Ectodermal cell (in vitro differentiated cells): ENCODE data around the gene NKX2-2.
"Not testable (repeated sequence)": the region's sequence is repeated elsewhere in the genome, so short reads cannot be mapped to it uniquely, and the experiment has no call there.

Experiments used
- H3K27ac ChIP-seq: 2 replicates; pipeline ENCODE4 v1.7.0; 2013; ENCODE audit warnings: mild to moderate bottlenecking, low read depth, low read length; ENCODE audit not compliant: insufficient read depth, poor library complexity, severe bottlenecking
- H3K27me3 ChIP-seq: 2 replicates; pipeline ENCODE4 v1.7.0; 2013; ENCODE audit warnings: mild to moderate bottlenecking, low read length; ENCODE audit not compliant: insufficient read depth, control insufficient read depth, poor library complexity, severe bottlenecking
- H3K36me3 ChIP-seq: one replicate; pipeline ENCODE4 v1.7.0; 2013; ENCODE audit warnings: low read length; ENCODE audit not compliant: control insufficient read depth, insufficient read depth
- H3K4me1 ChIP-seq: one replicate; pipeline ENCODE4 v1.7.0; 2013; ENCODE audit warnings: low read length; ENCODE audit not compliant: control insufficient read depth, insufficient read depth
- H3K4me3 ChIP-seq: 2 replicates; pipeline ENCODE4 v1.7.0; 2013; ENCODE audit warnings: low read depth, low read length, control low read depth; ENCODE audit not compliant: insufficient read depth
- H3K9me3 ChIP-seq: 2 replicates; pipeline ENCODE4 v1.7.0; 2013; ENCODE audit warnings: mild to moderate bottlenecking, low read length, moderate library complexity; ENCODE audit not compliant: control insufficient read depth
- WGBS, 2 experiments: methylation state at CpG; one replicate each; pipeline ENCODE4 v1.1.7; 2013; ENCODE audit warnings: missing lambda C conversion rate in 2 of 2; 5-methylcytosine and 5-hydroxymethylcytosine counted together

Gene NKX2-2

DNA sequence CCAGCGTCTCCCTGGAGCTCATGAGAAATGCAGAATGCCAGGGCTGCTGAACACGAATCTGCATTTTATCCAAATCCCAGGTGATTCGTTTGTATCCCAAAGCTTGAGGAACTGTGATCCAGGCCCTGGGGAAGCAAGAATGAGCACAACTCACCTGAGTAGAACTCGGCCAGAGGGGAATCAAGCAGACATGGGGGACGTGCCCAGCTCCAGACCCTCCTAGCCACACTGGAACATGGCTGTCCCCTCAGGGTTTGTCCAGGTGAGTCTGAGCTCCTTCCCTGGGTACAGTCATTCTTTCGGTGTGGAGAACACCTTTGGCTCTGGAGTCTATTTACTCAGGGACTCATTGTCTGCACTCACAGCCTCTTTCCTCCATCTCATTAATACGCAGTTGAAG lies 13.3 kb downstream of the NKX2-2 start:
- peaks cover 5% of the 10 kb centered on the region for H3K4me1 ChIP-seq
- H3K36me3 ChIP-seq = no peaks in the 10 kb centered on the region
- H3K9me3 ChIP-seq = no peaks in the 10 kb centered on the region
- no peak overlapping the region for H3K4me3 ChIP-seq
- WGBS, 2 experiments = 87 to 90% methylated on average over 7 of the region's 7 CpGs
- no peak overlapping the region for H3K27ac ChIP-seq
- H3K27me3 ChIP-seq = peaks cover 33% of the 10 kb centered on the region

DNA sequence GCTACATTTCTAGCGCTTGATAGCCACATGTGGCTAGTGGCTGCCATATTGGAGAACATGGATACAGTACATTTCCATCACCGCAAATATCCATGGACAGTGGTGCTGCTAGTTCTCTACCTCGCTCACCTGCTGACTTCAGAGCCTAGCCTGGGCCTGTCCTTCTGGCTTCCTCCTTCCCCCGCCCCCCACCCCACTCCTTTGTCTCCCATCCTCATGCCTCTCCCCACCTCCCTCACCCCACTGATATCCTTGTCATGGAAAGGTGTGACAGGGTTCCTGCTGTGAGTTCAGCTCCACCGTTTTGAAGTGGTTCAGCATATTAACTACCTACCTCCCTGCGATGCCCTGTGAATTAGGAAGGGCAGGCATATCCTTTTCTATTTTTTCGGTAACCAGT lies 14.2 kb downstream of the NKX2-2 start:
- H3K4me1 ChIP-seq = peaks cover 3% of the 10 kb centered on the region
- H3K4me3 ChIP-seq = no peak overlapping the region
- no peak overlapping the region for H3K27ac ChIP-seq
- H3K36me3 ChIP-seq = no peaks in the 10 kb centered on the region
- H3K27me3 ChIP-seq = peaks cover 24% of the 10 kb centered on the region
- no peaks in the 10 kb centered on the region for H3K9me3 ChIP-seq
- 70 to 73% methylated on average over 6 to 7 of the region's 7 CpGs for WGBS, 2 experiments

DNA sequence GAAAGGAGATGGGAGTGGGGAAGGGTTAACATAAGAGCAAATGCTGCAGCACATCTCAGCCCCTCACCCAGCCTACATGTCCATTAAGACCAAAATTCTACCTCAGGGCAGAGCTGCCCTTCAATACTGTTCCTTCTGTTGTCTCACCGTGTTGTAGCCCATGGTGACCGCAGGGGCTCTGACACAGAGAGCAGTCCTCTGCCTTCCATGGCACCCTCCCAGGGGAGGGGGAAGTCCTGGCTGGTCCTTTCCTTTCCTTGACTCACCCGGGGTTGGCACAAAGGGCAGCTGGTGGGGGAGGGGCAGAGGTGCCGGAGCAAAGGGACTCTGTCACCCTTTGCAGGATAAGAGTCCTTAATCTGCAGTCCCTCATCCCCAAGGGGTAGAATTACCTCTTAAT lies 15.2 kb downstream of the NKX2-2 start:
- peaks cover 14% of the 10 kb centered on the region for H3K27me3 ChIP-seq
- no peak overlapping the region for H3K27ac ChIP-seq
- no peaks in the 10 kb centered on the region for H3K36me3 ChIP-seq
- H3K4me1 ChIP-seq = peaks cover 3% of the 10 kb centered on the region
- H3K4me3 ChIP-seq = no peak overlapping the region
- 42 to 47% methylated on average over 3 to 4 of the region's 4 CpGs for WGBS, 2 experiments
- no peaks in the 10 kb centered on the region for H3K9me3 ChIP-seq

DNA sequence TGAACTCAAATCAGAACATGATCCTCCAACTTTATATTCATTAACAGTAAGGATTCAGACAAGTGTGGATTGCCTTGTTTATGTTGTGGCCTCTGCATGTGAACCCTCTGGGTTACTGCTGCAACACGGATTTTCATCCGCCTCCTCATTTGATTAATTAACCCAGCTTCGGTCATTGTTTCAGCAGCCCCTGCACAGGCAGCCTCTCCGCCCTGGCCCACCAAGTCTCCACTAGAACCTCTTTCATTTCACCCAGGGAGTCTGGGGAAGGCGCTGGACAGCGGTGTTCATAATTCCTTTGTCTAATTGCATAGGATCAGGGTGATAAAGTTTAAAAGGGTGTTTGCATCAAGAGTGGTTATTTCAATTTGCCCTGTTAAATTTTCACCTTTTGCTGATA lies 15.7 kb downstream of the NKX2-2 start:
- H3K36me3 ChIP-seq = no peaks in the 10 kb centered on the region
- H3K27me3 ChIP-seq = peaks cover 11% of the 10 kb centered on the region
- no peak overlapping the region for H3K27ac ChIP-seq
- no peak overlapping the region for H3K4me3 ChIP-seq
- 76 to 81% methylated on average over 6 of the region's 6 CpGs for WGBS, 2 experiments
- no peaks in the 10 kb centered on the region for H3K9me3 ChIP-seq
- peaks cover 3% of the 10 kb centered on the region for H3K4me1 ChIP-seq

DNA sequence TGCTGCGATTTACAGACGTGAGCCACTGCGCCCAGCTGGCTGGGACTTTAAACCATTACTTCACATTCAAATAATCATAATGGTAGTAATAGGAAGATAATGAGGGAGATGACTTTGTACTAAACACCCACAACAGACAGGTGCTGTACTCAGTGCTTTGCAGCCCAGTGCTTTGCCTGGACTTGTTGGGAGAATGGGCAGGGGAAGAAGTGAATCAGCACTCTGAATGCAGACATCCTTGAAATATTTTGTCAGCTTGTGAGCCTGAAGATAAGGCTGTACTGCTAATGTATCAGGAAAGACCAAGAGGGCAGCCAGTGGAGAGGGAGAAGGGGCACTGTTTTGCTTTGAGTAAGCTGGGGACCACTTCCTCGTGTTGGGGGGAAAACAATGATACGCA lies 17.4 kb downstream of the NKX2-2 start:
- Histone ChIP-seq H3K4me3 (no peak overlapping the region), H3K27ac (no peak overlapping the region), H3K4me1 (peaks cover 3% of the 10 kb centered on the region), H3K36me3 (no peaks in the 10 kb centered on the region), H3K9me3 (no peaks in the 10 kb centered on the region), H3K27me3 (peaks cover 3% of the 10 kb centered on the region)
- 86 to 98% methylated on average over 4 to 5 of the region's 5 CpGs for WGBS, 2 experiments

DNA sequence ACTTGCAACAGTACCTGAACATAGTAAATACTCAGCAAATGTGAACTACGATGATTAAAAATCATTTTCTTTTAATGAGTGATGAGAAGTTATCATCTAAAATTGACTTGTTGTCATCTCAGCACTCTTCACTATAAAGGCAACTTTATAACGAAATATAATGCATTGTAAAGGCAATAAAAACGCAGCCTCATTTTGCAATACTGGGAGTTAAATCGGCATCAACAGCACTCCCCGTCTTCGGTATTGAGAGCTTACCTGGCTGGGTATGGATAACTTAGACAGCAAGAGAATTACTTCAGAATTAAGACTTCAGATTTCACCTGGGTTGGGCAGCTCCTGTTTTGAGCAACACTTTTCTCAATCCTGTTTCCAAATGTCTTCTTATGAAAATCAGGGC lies 20.8 kb downstream of the NKX2-2 start:
- WGBS, 2 experiments = 89 to 97% methylated on average over 5 to 6 of the region's 6 CpGs
- Histone ChIP-seq H3K4me1 (no peaks in the 10 kb centered on the region), H3K4me3 (no peak overlapping the region), H3K27ac (no peak overlapping the region), H3K27me3 (no peaks in the 10 kb centered on the region), H3K36me3 (no peaks in the 10 kb centered on the region), H3K9me3 (no peaks in the 10 kb centered on the region)

DNA sequence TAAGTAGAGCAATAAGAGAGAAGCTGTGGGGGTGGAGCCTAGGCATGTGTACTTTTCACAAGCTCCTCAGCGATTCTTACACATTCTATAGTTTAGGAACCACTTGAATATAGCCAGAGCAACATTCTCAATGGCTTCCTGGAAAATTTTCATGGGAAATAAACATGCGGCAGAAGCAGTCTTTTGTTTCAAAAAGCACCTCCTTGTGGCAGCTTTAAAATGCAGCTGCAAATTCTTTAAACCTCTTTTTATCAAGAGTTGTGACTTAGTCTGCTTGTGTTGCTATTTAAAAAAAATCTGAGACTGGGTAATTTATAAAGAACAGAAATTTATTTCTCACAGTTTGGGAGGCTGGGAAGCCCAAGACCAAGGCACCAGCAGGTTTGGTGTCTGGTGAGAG lies 23.8 kb downstream of the NKX2-2 start:
- Histone ChIP-seq H3K4me3 (no peak overlapping the region), H3K9me3 (no peaks in the 10 kb centered on the region), H3K27me3 (no peaks in the 10 kb centered on the region), H3K36me3 (no peaks in the 10 kb centered on the region), H3K27ac (no peak overlapping the region), H3K4me1 (no peaks in the 10 kb centered on the region)
- 71 to 77% methylated on average over 2 of the region's 2 CpGs for WGBS, 2 experiments

DNA sequence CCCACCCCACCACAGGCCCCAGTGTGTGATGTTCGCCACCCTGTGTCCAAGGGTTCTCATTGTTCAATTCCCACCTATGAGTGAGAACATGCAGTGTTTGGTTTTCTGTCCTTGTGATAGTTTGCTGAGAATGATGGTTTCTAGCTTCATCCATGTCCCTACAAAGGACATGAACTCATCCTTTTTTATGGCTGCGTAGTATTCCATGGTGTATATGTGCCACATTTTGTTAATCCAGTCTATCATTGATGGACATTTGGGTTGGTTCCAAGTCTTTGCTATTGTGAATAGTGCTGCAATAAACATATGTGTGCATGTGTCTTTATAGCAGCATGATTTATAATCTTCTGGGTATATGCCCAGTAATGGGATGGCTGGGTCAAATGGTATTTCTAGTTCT lies 33.7 kb downstream of the NKX2-2 start:
- H3K36me3 ChIP-seq, H3K27me3 ChIP-seq, H3K9me3 ChIP-seq, H3K4me3 ChIP-seq, H3K4me1 ChIP-seq, H3K27ac ChIP-seq: not testable (repeated sequence)
- WGBS, 2 experiments = no CpG with 5 or more reads among the region's 2 CpGs

DNA sequence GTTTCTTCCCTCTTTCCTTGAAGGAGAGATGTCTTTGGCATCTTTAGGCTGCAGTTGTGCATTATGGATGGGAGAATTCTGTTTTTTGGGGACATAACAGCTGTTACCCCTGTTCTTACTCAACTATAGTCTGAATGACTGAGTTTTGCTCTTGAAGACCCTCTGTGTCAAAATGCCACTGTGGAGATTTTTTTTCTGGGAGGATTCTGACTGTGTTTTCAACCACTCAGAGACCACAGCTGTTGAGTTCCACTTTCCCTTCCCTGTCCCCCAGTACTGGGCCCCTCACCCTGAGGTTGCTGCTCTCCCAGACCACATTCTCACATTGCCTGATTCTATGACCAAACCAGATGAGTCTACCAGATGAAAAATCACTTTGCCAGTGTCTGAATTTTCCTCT lies 48.1 kb downstream of the NKX2-2 start:
- Histone ChIP-seq H3K27me3 (no peaks in the 10 kb centered on the region), H3K4me3 (no peak overlapping the region), H3K4me1 (no peaks in the 10 kb centered on the region), H3K36me3 (no peaks in the 10 kb centered on the region), H3K27ac (no peak overlapping the region), H3K9me3 (no peaks in the 10 kb centered on the region)

DNA sequence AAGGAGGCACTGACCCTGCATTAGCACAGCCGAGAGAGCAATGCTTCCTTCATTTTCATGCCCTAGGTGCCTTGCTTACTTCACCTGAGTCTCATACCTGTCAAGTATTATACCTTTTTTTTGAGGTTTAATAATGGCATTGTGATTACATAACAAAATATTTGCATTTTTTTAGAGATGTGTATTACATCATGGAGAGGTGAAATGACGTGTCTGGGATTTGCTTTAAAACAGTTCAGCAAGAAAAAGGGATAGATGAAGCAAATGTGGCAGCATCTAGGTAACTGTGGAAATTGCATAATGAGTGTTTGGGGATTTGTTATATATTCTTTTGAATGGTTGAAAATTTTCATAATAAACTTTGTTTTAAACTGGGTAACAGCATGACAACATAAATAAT lies 48.9 kb downstream of the NKX2-2 start:
- Histone ChIP-seq H3K36me3 (no peaks in the 10 kb centered on the region), H3K9me3 (no peaks in the 10 kb centered on the region), H3K27me3 (no peaks in the 10 kb centered on the region), H3K4me3 (no peak overlapping the region), H3K27ac (no peak overlapping the region), H3K4me1 (no peaks in the 10 kb centered on the region)
- 88 to 96% methylated on average over 2 of the region's 2 CpGs for WGBS, 2 experiments
